ENCODE measurements around the gene SLC29A1. TPM values are rescaled to one million over a fixed set of nuclear protein-coding genes. Genes with fewer than 3 reads are reported as not detected.

SLC29A1 gene
- total RNA-seq, 1 donor from 2014 or later: 59.8 TPM

DNA sequence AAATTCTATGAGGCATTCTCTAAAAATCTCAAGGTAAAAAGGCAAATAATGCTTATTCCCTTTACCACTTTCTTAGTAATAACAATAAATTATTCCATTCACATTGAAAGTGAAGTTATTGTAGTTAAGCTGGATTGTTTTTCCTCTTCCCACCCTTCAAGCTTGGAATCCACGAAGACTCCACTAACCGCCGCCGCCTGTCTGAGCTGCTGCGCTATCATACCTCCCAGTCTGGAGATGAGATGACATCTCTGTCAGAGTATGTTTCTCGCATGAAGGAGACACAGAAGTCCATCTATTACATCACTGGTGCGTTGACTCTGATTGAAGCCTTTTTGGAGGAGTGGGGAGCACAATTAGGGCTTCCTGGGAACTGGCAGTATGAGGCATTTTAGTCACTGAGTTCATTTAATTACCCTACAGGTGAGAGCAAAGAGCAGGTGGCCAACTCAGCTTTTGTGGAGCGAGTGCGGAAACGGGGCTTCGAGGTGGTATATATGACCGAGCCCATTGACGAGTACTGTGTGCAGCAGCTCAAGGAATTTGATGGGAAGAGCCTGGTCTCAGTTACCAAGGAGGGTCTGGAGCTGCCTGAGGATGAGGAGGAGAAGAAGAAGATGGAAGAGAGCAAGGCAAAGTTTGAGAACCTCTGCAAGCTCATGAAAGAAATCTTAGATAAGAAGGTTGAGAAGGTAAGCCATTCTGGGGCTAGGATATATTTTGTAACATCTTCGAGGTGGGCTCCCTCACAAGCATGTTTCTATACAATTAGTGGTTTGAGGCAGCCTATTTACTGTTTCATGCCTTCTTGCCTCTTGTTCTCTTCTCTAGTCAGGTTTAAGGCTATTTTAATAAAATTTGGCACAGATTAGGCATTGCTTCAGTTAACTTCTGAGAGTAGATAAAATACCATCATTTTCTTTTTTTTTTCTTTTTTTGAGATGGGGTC lies 28.5 kb downstream of the SLC29A1 start:
- Histone ChIP-seq H3K27ac (no peak overlapping the region), H3K36me3 (peaks cover 67% of the 10 kb centered on the region), H3K27me3 (no peaks in the 10 kb centered on the region), H3K9me3 (no peaks in the 10 kb centered on the region), H3K4me1 (peaks cover 29% of the 10 kb centered on the region), H3K4me3 (no peak overlapping the region)
- TF ChIP-seq CTCF (IDR thresholded peaks at IDR 0.05): no peak
- DNase-seq (no peak), ATAC-seq (no peak)
- intact Hi-C loops (cut with DNase I): no loop called here

DNA sequence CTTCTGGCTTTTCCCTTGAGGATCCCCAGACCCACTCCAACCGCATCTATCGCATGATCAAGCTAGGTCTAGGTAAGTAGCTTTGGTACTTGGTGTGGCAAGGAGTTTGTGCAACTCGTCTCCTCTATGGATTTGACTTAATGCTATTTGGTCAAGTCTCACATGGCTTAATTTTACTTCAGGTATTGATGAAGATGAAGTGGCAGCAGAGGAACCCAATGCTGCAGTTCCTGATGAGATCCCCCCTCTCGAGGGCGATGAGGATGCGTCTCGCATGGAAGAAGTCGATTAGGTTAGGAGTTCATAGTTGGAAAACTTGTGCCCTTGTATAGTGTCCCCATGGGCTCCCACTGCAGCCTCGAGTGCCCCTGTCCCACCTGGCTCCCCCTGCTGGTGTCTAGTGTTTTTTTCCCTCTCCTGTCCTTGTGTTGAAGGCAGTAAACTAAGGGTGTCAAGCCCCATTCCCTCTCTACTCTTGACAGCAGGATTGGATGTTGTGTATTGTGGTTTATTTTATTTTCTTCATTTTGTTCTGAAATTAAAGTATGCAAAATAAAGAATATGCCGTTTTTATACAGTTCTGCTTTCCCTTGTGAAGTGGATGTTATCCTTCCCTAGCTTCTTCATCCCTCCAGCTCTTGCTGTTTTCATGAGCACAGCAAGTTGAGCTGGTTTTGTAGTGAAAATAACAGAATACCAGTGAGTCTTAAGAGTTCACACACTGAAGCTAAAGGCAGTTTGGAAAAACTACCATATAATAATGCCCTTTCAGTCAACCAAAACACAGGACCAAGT lies 30.1 kb downstream of the SLC29A1 start:
- H3K9me3 ChIP-seq: no peaks in the 10 kb centered on the region
- no peaks in the 10 kb centered on the region for H3K27me3 ChIP-seq
- no peak overlapping the region for H3K27ac ChIP-seq
- ATAC-seq (no peak), DNase-seq (no peak)
- peaks cover 33% of the 10 kb centered on the region for H3K4me1 ChIP-seq
- peak; percentile 48 for TF ChIP-seq CTCF (IDR thresholded peaks at IDR 0.05)
- H3K4me3 ChIP-seq: no peak overlapping the region
- peaks cover 67% of the 10 kb centered on the region for H3K36me3 ChIP-seq
- intact Hi-C loops (cut with DNase I): no loop called here

GRCh38 chr6:44254191-44255104 lies 31.1 kb downstream of the SLC29A1 start:
- ATAC-seq: no peak
- no peak for DNase-seq
- Histone ChIP-seq H3K4me1 (peaks cover 24% of the 10 kb centered on the region), H3K27me3 (no peaks in the 10 kb centered on the region), H3K9me3 (no peaks in the 10 kb centered on the region), H3K4me3 (no peak overlapping the region), H3K36me3 (peaks cover 59% of the 10 kb centered on the region), H3K27ac (no peak overlapping the region)
- intact Hi-C loops (cut with DNase I): no loop called here
- no peak for TF ChIP-seq CTCF (IDR thresholded peaks at IDR 0.05)

DNA sequence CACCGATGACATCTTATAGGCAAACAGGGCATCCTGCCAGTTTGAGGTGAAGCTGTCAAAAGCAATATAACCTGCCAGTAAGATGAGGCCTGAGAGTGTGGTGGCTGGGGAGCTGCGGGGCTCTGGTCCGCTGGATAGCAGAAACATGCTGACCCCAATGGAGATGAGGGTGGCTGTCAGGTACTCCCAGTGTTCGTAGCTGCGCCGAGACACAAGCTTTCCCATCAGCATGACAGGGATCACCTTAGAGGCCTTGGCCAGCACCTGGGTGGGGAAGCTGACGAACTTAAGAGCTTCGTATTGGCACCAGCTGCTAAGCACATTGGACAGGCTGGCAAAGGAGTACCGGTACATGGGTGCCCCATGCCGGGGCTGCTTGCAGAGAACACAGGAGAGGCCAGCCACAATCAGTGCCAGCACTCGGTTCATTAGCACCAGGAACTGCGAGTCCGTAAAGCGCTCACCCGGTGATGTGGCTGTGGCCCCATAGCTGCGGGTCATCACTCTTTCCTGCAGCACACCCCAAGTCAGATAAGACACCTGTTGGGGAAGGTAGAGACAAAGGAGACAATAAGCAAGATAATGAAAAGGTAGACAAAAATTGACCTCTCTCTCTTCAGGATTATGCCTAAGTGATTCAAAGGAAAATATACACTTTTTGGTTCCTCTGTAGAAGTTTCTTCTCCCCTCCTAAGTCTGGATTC lies 31.9 kb downstream of the SLC29A1 start:
- Histone ChIP-seq H3K27ac (no peak overlapping the region), H3K27me3 (no peaks in the 10 kb centered on the region), H3K9me3 (no peaks in the 10 kb centered on the region), H3K4me1 (peaks cover 18% of the 10 kb centered on the region), H3K4me3 (no peak overlapping the region), H3K36me3 (peaks cover 59% of the 10 kb centered on the region)
- intact Hi-C loops (cut with DNase I): no loop called here
- TF ChIP-seq CTCF (IDR thresholded peaks at IDR 0.05): no peak
- DNase-seq: no peak
- ATAC-seq: no peak
